IMR-90 (cell line): ENCODE data around the gene DTL. TPM values are rescaled to one million over a fixed set of nuclear protein-coding genes. Genes with fewer than 3 reads are reported as not detected.

Source experiments
- ATAC-seq: fragments of 200-7000 bp; cut with Tn5 transposase; 2 replicates; pipeline ENCODE4 v1.9.1; 2020; ENCODE audit warnings: low read depth, mild to moderate bottlenecking, moderate library complexity
- BruUV-seq: library from RNA; stranded (reverse); fragments of 400-500 nt; replicated peaks from 2 replicates; lab custom pipeline; 2021; lab: Mats Ljungman, UMichigan
- CTCF ChIA-PET: fragments of 300-600 bp; formaldehyde crosslinking; extraction: SDS; loops from one replicate; lab custom pipeline; 2021; ENCODE audit warnings: antibody characterized with exemption; lab: Yijun Ruan, JAX
- POLR2A ChIA-PET: fragments of 300-600 bp; sonication (Branson Sonifier 250); formaldehyde crosslinking; loops from one replicate; lab custom pipeline; 2022; ENCODE audit warnings: antibody characterized with exemption; ENCODE audit not compliant: unreplicated experiment; lab: Charles Lee
- DNase-seq: peaks from one replicate; pipeline ENCODE4 v3.0.0; 2013
- H2AFZ ChIP-seq: replicated peaks from 2 replicates; pipeline ENCODE3; 2013; ENCODE audit warnings: low read length, mild to moderate bottlenecking; ENCODE audit not compliant: poor library complexity
- H2AK5ac ChIP-seq: 2 replicates; pipeline ENCODE4 v1.6.1; 2013; ENCODE audit warnings: low read depth, low read length, inconsistent platforms
- H2AK9ac ChIP-seq: replicated peaks from 2 replicates; pipeline ENCODE3; 2013; ENCODE audit warnings: mild to moderate bottlenecking, low read depth, low read length, moderate library complexity; ENCODE audit not compliant: poor library complexity
- H2BK120ac ChIP-seq: 2 replicates; pipeline ENCODE4 v1.6.1; 2013; ENCODE audit warnings: low read depth, low read length, inconsistent platforms
- H2BK15ac ChIP-seq: 3 replicates; pipeline ENCODE4 v1.6.1; 2013; ENCODE audit warnings: low read depth, low read length, inconsistent platforms
- H2BK20ac ChIP-seq: 2 replicates; pipeline ENCODE4 v1.6.1; 2013; ENCODE audit warnings: low read depth, mild to moderate bottlenecking, inconsistent platforms, low read length, moderate library complexity
- H2BK5ac ChIP-seq: 2 replicates; pipeline ENCODE4 v1.6.1; 2013; ENCODE audit warnings: mild to moderate bottlenecking, low read depth, low read length, inconsistent platforms; ENCODE audit not compliant: poor library complexity, severe bottlenecking
- H3K14ac ChIP-seq: replicated peaks from 2 replicates; pipeline ENCODE4 v1.6.1; 2013; ENCODE audit warnings: low read depth, low read length, inconsistent platforms
- H3K18ac ChIP-seq: 2 replicates; pipeline ENCODE4 v1.6.1; 2013; ENCODE audit warnings: low read depth, low read length, control low read depth
- H3K23ac ChIP-seq: 2 replicates; pipeline ENCODE4 v1.6.1; 2013; ENCODE audit warnings: low read depth, low read length, inconsistent platforms
- H3K27ac ChIP-seq: 2 replicates; pipeline ENCODE4 v1.5.1; 2013; ENCODE audit warnings: mild to moderate bottlenecking, control low read depth, low read length; ENCODE audit not compliant: insufficient read depth
- H3K27me3 ChIP-seq: 2 replicates; pipeline ENCODE4 v1.6.1; 2013; ENCODE audit warnings: low read length; ENCODE audit not compliant: control insufficient read depth, insufficient read depth
- H3K36me3 ChIP-seq: 2 replicates; pipeline ENCODE4 v1.6.1; 2013; ENCODE audit warnings: low read length, mixed read lengths; ENCODE audit not compliant: control insufficient read depth, insufficient read depth
- H3K4ac ChIP-seq: 2 replicates; pipeline ENCODE4 v1.6.1; 2013; ENCODE audit warnings: low read depth, low read length, inconsistent platforms
- H3K4me1 ChIP-seq: 2 replicates; pipeline ENCODE4 v1.6.1; 2013; ENCODE audit warnings: low read length, mixed read lengths; ENCODE audit not compliant: control insufficient read depth, insufficient read depth
- H3K4me2 ChIP-seq: 2 replicates; pipeline ENCODE4 v1.6.1; 2013; ENCODE audit warnings: low read depth, mild to moderate bottlenecking, control low read depth, low read length, moderate library complexity
- H3K4me3 ChIP-seq: 2 replicates; pipeline ENCODE4 v1.5.1; 2013; ENCODE audit warnings: low read depth, mild to moderate bottlenecking, control low read depth, low read length, moderate library complexity; ENCODE audit not compliant: insufficient read depth
- H3K56ac ChIP-seq: 2 replicates; pipeline ENCODE4 v1.6.1; 2013; ENCODE audit warnings: low read length, inconsistent platforms; ENCODE audit not compliant: insufficient read depth; ENCODE audit errors: extremely low read depth
- H3K79me1 ChIP-seq, 2 experiments: 2 replicates each; pipeline ENCODE4 v1.6.1; 2013; ENCODE audit warnings: low read length in 2 of 2, inconsistent platforms in 1 of 2, low read depth in 1 of 2
- H3K9ac ChIP-seq: 2 replicates; pipeline ENCODE4 v1.6.1; 2013; ENCODE audit warnings: low read depth, low read length, control low read depth
- H3K9me1 ChIP-seq: 2 replicates; pipeline ENCODE4 v1.6.1; 2013; ENCODE audit warnings: low read length, inconsistent platforms; ENCODE audit not compliant: insufficient read depth
- H3K9me3 ChIP-seq: 2 replicates; pipeline ENCODE4 v1.6.1; 2013; ENCODE audit warnings: low read length; ENCODE audit not compliant: control insufficient read depth, insufficient read depth
- H4K20me1 ChIP-seq: 2 replicates; pipeline ENCODE4 v1.6.1; 2013; ENCODE audit warnings: low read length, inconsistent platforms; ENCODE audit not compliant: insufficient read depth
- H4K5ac ChIP-seq: 2 replicates; pipeline ENCODE4 v1.6.1; 2013; ENCODE audit warnings: mild to moderate bottlenecking, low read depth, low read length, control low read depth
- H4K8ac ChIP-seq, 2 experiments: 2 replicates each; pipeline ENCODE4 v1.6.1; 2013; ENCODE audit warnings: low read depth in 2 of 2, low read length in 2 of 2, control low read depth in 1 of 2, inconsistent platforms in 1 of 2
- H4K91ac ChIP-seq: 2 replicates; pipeline ENCODE4 v1.6.1; 2013; ENCODE audit warnings: low read depth, low read length, inconsistent platforms; ENCODE audit not compliant: insufficient read depth
- BHLHE40 ChIP-seq: fragments of 150-350 bp; IDR thresholded peaks from 2 replicates; pipeline ENCODE4 v1.6.1; 2016; ENCODE audit warnings: mild to moderate bottlenecking, low read depth, low read length
- CHD1 ChIP-seq: IDR thresholded peaks from 2 replicates; pipeline ENCODE4 v1.6.1; 2012; ENCODE audit warnings: low read depth, low read length, improper control_type of control experiment
- CTCF ChIP-seq: conservative IDR thresholded peaks from 2 replicates; pipeline ENCODE4 v1.5.1; 2012; ENCODE audit warnings: mild to moderate bottlenecking, low read depth, low read length, improper control_type of control experiment
- USF2 ChIP-seq: fragments of 150-350 bp; IDR thresholded peaks from 2 replicates; pipeline ENCODE4 v1.6.1; 2017; ENCODE audit warnings: mild to moderate bottlenecking, antibody characterized with exemption, low read length, low read depth
- WGBS, 2 experiments: methylation state at CpG; one replicate each; pipeline versions ENCODE4 v1.1.5 to v1.1.7; 2013; ENCODE audit warnings: missing lambda C conversion rate in 2 of 2; ENCODE audit not compliant: insufficient read length in 1 of 2; ENCODE audit errors: extremely low coverage in 2 of 2; 5-methylcytosine and 5-hydroxymethylcytosine counted together
- dilution Hi-C: fragments of 300-500 bp; cut with HindIII; formaldehyde crosslinking; loops from one replicate; pipeline ENCODE4 v1.14.3; 2018; ENCODE audit warnings: low sequenced_read_pairs; ENCODE audit not compliant: unreplicated experiment
- in situ Hi-C: fragments of 300-500 bp; cut with MboI; formaldehyde crosslinking; loops from 3 replicates; pipeline ENCODE4 v1.14.3; 2019; ENCODE audit warnings: low sequenced_read_pairs, inconsistent platforms, mixed read lengths
- intact Hi-C: fragments of 100-400 bp; cut with micrococcal nuclease; formaldehyde crosslinking; loops from 2 replicates; pipeline ENCODE4 v1.10.0; 2022
- polyA plus RNA-seq, 3 experiments: library from polyadenylated mRNA; depleted of rRNA; stranded (reverse); fragments of >200 nt; gene quantifications; 2 replicates each; pipeline ENCODE4 v1.2.3, GENCODE V29; 2012; ENCODE audit warnings: low replicate concordance in 1 of 3
- total RNA-seq: library from RNA; depleted of rRNA; stranded (reverse); fragments of >200 nt; gene quantifications from 2 replicates; pipeline ENCODE4 v1.2.3, GENCODE V29; 2012

Gene DTL
- total and polyA plus RNA-seq, 2 of the 4 experiments (the other 2 are of a cell fraction): 11.8 to 19.9 TPM

- H3K9me3 ChIP-seq: no peaks in the 10 kb centered on the region
- BruUV-seq: no TSS peak
- in situ Hi-C loops: no loop called here
- H3K36me3 ChIP-seq: peaks cover 3% of the 10 kb centered on the region; the same call in 1 of the 2 replicates
- no peaks in the 10 kb centered on the region for H4K20me1 ChIP-seq
- H3K9me1 ChIP-seq: peaks cover 3% of the 10 kb centered on the region; the same call in 1 of the 2 replicates
- no peak overlapping the region for H2BK120ac ChIP-seq
- peaks cover 4% of the 10 kb centered on the region for H3K4me1 ChIP-seq
- no peak overlapping the region for H3K4me2 ChIP-seq
- intact Hi-C loops: no loop called here
- no peak overlapping the region for H2BK5ac ChIP-seq
- CTCF ChIA-PET: interaction anchor here (0.7 to 1.5 kb wide), 3 partner anchors 24 to 329 kb away, joined by 3 to 9 read pairs (median 3); partner anchors contain the start of genes DTL and INTS7
- TF ChIP-seq CHD1 (no peak), USF2 (no peak), CTCF (no peak), BHLHE40 (no peak)
- H3K56ac ChIP-seq: no peak overlapping the region; the same call in 1 of the 2 replicates
- H3K27me3 ChIP-seq: no peaks in the 10 kb centered on the region
- H3K18ac ChIP-seq: no peak overlapping the region
- no peak overlapping the region for H3K4ac ChIP-seq
- no peak overlapping the region for H2AFZ ChIP-seq
- H4K5ac ChIP-seq: no peak overlapping the region
- no peak overlapping the region for H3K27ac ChIP-seq
- H3K14ac ChIP-seq: no peak overlapping the region
- H3K9ac ChIP-seq: no peak overlapping the region
- no peak overlapping the region for H2BK20ac ChIP-seq
- no peak overlapping the region for H2AK5ac ChIP-seq
- H4K91ac ChIP-seq: no peak overlapping the region
- no peak overlapping the region for H2BK15ac ChIP-seq
- no peak overlapping the region for H3K23ac ChIP-seq
- H2AK9ac ChIP-seq: no peak overlapping the region
- WGBS, 2 experiments: no CpG with 5 or more reads among the region's 1 CpG
- ATAC-seq (no peak), DNase-seq (no peak)
- no peak overlapping the region for H4K8ac ChIP-seq
- dilution Hi-C loops: no loop called here
- POLR2A ChIA-PET: no interaction called here
- no peak overlapping the region for H3K4me3 ChIP-seq
- H3K79me1 ChIP-seq: peaks cover 2 to 5% of the 10 kb centered on the region in 2 experiments; a peak in 2 of 4 replicates
Measured at GRCh38 chr1:212009561-212009960, 26.0 kb upstream of the DTL start.
